IPS DF 4.7 (cell line): ENCODE measurements around the gene TMOD1.
"Not testable (repeated sequence)": the region's sequence is repeated elsewhere in the genome, so short reads cannot be mapped to it uniquely, and the experiment has no call there.

Source experiments
- DNase-seq: peaks from one replicate; pipeline ENCODE4 v3.0.0-alpha.2; 2013; ENCODE audit warnings: low spot score; ENCODE audit errors: extremely low read depth

The TMOD1 gene

DNA sequence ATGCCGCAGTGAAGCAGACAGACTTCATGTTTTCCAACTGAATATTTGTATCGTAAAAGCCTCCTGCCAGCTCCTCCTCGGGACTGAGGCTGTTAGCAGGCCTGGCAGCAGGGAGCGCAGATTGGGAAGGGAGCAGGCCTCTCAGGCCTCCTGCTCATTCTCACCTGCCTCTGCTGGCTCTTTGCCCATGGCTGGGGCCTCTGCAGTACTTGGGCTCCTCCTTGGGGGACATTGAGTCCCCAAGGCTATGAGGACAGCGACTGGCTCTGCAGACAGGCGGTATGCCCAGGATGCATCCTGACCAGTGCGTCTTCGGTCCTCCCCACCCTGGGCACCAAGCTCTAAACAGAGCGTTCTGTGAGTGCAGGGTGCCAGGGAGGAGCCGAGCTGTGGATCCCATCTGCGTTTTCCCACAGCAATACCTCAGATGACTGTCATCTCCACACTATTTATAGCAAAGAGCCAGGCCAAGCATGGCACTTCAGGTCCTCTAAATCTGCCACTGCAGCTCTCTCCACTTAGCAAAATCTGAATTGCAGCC lies 93.0 kb downstream of the TMOD1 start:
- no peak for DNase-seq

GRCh38 chr9:97596906-97597305 lies 95.4 kb downstream of the TMOD1 start:
- no peak for DNase-seq

DNA sequence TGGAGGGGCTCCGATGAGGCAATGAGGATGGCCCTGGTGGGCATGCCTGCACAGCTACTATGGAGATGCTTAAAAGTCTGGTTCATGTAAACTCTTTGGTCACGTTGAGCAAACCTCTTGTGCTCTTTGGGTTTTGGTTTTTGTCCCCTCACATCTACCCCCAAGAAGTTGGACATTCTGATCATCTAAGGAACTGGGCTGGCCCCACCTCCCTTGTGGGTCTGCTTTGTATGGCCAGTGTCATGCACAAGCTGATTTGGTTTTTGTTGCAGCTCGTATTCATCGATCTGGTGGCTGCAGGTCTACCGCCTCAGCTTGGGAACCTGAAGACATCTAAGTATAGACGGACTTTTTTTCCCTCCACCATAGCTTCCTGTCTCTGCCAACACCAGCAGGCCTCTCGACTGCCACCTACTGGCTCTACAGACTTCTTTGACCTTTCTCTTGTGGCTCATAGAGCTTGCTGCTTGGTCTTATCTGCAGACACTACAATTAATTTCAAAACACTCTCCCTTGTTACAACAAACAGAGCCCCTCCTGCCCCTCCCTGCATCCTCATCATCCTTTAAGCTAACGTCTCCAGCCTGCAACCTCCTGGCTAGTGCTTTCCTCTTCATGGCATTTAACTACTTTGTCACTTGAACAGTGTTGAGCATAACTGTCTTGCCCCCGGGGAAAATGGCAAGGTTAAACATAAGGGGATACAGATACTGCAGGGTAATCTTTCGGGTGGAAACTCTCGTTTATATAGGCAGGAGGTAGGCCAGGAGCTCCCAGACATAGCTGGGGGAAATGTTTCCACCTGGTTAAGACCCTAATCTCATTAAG lies 97.2 kb downstream of the TMOD1 start:
- peak; percentile 74 for DNase-seq

- no peak for DNase-seq
Measured at GRCh38 chr9:97599314-97599846, 97.9 kb downstream of the TMOD1 start.

DNA sequence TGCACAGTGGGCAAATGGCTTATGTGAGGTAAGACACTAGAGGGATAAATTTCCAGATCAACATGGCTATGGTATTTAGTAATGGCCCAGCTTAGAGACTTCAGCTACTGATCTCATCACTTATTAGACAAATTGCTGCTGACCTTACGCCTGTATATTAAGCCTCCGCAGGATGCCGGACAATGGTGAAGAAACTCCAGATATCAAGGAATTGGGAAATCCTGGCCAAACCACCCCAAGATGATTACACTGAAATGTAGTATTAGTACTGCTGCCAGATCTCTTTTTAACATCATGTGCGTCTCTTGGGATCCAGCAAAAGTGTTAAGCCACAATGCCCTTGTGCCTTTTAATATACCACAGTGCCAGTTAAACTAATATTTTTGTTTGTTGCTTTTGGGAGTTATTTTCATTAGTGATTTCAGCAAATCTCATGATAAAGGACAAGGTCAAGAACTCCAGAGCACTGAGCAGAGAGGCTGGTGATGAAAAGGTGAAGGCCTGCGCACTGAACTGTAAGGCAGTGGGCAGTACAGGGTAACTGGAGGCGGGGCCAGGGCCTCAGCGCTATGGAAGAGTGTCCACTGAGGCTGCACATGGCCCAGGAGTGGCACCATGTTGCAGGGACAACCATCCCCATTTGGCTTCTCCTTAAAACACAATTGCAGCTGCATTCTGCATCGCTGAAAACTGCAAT lies 99.2 kb downstream of the TMOD1 start:
- DNase-seq: no peak

GRCh38 chr9:97601228-97601898 lies 99.9 kb downstream of the TMOD1 start:
- DNase-seq: no peak

GRCh38 chr9:97602430-97602829 lies 101.0 kb downstream of the TMOD1 start:
- no peak for DNase-seq

GRCh38 chr9:97604901-97605645 lies 103.6 kb downstream of the TMOD1 start:
- no peak for DNase-seq

DNA sequence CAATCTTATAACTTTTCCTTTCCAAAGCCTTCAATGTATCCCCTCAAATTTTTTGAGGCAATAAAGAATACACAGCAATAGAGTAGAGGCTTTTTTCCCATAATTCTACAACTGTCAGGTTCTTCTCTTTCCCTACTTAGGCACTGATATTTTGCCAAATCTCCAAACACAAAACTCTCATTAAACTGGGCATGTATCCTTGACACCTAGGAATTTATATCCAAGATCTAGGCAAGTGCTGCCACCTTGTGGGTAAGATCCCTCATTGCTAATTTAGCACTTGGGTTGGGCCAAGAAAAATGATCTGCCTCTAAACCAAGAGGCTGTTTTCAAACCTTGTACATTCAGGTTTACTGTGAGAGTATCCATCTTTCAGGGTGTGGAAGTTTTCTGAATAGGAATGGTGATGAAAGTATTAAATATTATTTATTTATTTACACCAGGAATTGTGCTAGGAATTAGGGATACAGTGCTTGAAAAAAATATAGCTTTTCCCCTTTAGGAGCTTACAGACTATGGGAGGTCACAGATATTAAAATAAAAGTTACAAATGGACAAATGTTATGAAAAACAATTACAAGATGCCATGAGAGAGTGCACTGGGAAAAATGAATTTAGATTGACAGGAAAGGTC lies 114.1 kb downstream of the TMOD1 start:
- DNase-seq: no peak

DNA sequence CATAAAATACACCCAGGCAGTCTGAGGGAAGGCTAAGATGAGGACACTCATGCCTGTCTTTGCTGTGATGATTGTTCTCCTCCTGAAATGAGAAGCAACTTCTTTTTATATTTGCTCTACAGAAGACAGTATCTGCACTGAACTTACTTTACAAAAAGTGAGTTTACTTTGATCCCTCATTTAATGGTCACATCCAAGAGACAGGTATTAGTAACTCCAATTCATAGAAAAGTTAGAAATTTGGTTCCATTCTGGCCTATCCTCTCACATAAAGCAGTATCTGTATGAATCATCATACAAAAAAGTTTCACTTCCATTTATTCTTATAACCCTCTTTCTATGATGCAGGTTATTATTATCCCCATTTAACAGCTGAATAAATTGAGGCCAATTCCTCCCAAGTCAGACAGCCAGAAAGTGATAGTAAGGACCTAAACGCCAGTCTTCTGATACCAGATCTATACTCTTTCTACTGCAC lies 116.5 kb downstream of the TMOD1 start:
- DNase-seq: no peak

DNA sequence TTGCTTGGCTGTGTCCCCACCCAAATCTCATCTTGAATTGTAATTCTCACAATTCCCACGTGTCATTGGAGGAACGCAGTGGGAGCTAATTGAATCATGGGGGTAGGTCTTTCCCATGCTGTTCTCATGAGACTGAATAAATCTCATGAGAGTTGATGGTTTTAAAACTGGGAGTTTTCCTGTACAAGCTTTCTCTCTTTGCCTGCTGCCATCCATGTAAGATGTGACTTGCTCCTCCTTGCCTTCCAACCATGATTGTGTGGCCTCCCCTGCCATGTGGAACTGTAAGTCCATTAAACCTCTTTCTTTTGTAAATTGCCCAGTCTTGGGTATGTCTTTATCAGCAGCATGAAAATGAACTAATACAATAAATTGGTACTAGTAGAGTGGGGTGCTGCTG lies 118.6 kb downstream of the TMOD1 start:
- DNase-seq: not testable (repeated sequence)

DNA sequence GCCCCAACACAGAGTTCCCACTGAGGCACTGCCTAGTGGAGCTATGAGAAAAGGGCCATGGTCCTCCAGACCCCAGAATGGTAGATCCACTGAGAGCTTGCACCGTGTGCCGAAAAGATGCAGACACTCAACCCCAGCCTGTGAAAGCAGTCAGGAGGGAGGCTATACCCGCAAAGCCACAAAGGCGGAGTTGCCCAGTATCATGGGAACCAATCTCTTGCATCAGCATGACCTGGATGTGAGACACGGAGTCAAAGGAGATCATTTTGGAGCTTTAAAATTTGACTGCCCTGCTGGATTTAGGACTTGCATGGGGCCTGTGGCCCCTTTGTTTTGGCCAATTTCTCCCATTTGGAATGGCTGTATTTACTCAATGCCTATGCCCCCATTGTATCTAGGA lies 121.0 kb downstream of the TMOD1 start:
- DNase-seq: not testable (repeated sequence)

DNA sequence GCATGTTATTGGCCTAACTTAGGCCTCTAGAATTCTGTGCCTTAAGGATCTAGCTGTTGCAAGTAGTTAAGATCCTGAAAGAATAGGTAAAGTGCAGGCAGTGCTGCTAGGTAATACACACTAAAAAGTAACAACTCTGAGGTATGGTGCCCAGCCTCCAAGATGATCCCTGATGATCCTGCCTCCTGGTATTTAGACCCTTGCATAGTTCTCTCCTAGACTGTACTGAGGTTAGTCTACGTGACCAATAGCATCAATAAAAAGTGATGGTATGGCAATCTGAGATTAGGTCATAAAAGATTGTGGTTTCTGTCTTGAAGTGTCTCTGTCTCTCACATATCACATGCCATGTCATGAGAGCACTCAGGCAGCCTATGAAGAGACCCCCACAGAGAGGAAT lies 122.5 kb downstream of the TMOD1 start:
- DNase-seq: no peak

DNA sequence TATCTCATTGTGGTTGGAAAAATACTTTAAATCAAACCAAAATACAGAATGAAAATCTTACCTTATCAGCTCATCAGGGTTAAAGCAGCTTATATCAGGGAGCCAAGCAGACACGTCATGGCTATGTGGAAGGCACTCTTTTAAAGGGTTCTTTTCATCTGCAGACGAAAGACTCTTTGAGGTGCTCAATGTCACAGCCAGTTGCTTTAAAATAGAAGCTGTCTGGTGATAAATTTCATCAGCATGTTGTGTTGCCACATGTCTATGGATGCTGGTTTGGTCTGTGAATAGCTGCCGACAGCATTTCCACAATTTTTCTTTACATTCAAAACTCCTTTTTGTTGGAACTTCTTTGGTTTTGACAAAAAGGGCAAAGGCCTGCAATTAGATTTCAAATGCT lies 124.2 kb downstream of the TMOD1 start:
- DNase-seq: no peak

DNA sequence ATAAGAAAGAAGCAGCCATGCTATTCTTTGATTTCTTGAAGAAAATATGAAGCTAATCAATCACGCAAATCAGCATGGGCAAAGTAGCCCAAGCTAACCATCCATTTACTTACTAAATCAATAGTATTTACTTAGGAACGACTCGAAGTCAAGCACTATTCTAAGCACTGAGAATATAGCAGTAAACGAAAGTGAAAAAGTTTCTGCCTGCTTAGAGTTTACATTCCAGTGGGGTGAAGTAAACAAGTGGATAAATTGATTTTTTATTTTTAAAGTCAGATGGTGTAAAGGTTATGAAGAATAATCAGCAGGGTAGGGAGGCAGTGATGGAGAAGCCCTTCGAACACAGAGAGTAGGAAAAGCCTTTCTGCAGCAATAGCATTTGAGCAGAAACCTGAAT lies 126.2 kb downstream of the TMOD1 start:
- DNase-seq: no peak

DNA sequence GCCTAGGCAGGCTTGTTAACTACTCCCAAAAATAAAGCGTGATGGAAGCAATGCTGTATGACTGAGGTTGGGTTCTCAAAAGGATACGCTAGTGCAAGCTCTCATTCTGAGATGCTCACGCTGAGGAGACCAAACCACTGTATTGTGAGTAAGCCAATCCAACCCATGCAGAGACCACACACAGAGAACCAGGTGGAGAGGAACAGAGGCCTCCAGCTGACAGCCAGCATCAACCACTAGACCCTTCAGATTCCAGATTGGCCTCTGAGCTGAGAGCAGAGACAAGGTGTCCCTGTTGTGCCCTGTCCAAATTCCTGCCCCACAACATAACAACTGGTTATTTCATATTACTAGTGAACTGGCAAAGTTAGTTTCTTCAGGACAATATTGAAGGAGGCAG lies 127.2 kb downstream of the TMOD1 start:
- no peak for DNase-seq

DNA sequence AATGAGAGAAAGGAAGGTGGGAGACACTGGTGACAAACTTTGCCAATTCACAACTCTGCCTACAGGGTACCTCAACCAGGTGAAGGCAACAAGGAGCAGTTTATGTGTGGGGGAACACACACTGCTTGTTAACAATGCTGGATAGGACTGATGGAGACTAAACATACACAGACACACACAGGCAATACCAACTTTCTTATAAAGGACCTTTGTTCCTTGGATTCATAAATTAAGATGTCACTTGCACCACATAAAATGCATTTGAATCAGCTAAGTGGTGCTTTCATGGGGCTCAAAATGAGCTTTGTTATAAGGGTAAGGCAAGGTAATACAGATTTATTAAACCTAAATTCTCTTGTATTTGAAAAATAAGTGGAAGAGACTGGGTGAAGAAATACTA lies 127.7 kb downstream of the TMOD1 start:
- no peak for DNase-seq

DNA sequence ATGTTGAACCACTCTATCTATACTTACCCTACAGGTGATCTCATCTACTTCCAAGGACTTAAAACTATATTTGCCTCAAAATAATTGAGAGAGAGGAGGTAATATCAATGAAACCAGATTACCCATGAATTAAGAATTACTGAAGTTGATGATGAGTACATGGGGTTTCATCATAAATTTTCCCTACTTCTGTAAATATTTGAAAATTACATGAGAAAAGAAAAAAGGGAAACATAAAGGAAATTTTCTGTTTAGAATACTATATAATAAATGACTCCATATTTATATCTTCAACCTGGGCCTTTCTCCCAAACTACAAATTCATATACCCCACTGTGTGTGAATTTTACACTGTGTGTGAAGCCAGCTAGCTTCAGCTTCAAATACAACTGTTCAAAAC lies 129.1 kb downstream of the TMOD1 start:
- no peak for DNase-seq

GRCh38 chr9:97632248-97632984 lies 130.9 kb downstream of the TMOD1 start:
- no peak for DNase-seq
